HK-2 (cell line): Measurements from ENCODE around the gene SP9.

Experiments used
- DNase-seq: peaks from one replicate; pipeline ENCODE4 v3.0.0-alpha.2; 2018; ENCODE audit not compliant: unreplicated experiment

SP9 gene

DNA sequence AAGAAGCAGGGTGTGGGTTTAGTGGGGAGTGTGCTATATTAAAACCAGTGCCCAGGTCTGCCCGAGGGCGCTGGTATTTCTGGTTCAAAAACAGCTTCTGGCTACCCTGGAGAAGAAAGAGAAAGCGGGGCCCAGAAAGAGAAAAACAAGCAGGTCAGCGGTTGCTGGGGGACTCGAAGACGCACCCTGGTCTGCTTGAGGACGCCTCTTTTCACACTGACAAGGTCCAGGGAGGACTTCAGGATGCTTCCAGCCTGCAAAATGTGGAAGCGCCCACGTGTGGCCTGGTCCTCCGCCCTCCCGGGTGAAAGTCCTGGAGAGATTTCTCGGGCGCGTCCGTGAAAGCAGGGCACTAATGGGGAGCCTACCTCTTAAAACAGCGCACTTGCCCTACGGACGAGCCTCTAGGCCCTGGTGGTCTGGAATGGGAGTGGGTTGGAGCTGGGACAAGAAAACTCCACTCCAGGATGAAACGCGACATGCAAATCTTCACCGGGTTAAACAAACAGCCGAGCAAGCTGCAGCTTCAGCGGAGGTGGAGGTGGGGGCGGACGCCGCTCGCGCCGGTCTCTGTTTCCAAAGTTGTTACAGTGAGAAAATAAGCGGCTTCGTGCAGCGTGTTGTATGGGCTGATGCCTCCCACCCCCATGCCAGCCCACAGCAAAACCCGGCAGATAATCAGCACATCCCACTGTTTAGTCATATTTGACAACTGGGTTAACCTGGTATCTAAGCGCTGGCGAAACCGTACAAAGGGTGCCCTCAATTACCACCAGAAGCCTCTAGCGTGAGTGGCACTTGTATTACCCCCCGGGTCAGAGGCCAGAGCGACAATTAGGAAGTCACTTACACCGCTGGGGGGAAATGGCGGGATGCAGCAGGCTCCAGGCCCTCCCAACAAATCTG is 1.1 kb upstream of the SP9 start:
- no peak for DNase-seq

DNA sequence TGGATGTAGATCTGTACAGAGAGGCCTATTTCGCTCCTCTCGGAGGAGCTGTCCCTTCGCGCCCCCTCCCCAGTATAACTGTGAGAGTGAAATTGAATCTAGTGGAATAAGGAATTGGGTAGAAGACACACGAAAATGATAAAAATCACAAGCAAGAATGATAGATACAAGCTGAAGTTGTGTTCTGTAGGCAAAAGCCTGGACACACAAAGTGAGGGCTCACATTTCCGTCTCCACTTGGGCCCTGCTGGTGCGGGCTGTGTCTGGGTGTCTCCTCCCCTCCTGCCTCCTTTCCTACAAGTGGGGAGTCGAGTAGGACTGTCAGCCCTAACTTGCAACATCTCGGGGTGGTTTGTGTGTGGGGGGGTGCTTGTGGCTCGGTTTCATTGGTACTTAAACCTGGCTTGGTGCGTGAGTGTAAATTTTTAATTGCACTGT is 457 bp upstream of the SP9 start:
- DNase-seq: no peak

DNA sequence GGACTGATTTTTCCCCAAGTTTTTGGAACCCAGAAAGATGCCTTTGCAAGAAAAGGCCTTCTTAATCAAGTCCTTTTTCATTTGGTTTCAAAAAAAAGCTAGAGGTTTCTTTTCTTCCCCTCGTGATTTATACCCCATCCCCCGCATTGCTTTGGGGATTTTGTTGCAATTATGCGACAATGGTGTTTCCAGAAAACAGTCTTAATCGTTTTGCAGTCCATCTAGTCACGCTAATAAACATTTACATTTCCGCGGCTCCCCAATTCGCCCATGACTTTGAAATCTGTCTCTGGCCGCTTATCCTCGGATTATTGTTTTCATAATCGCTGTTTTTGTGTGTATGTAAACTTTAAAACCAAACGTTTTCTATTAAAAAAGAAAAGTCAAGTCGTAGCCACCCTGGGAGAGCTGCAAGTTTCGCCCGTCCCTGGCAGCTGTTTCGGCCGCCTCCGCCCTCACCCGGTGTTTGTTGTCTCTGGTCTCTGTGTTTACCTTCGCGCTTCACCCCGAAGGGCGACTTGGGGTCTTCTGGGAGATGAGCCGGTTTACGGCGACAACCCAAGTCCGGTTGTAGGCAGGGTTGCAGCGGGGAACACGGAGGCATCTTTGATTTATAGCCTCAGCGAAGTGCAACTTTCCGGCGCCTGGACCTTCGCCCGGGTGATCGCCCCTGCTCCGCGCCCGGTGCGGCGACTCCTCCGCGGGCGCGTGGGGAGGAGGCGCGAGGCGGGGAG is 667 bp downstream of the SP9 start:
- DNase-seq: no peak

DNA sequence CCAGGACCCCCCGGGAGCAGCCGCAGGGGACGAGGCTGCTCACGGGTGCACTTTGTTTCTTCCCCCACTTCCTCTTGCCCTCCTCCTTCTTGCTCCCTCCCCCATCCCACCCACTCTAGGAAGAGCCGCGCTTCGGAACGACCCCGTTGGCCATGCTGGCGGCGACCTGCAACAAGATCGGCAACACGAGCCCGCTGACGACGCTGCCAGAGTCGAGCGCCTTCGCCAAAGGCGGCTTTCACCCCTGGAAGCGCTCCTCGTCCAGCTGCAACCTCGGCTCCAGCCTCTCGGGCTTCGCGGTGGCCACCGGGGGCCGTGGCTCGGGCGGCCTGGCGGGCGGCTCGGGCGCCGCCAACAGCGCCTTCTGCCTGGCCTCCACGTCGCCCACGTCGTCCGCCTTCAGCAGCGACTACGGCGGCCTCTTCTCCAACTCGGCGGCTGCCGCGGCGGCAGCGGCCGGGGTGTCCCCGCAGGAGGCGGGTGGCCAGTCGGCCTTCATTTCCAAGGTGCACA is 1.3 kb downstream of the SP9 start:
- DNase-seq: no peak

DNA sequence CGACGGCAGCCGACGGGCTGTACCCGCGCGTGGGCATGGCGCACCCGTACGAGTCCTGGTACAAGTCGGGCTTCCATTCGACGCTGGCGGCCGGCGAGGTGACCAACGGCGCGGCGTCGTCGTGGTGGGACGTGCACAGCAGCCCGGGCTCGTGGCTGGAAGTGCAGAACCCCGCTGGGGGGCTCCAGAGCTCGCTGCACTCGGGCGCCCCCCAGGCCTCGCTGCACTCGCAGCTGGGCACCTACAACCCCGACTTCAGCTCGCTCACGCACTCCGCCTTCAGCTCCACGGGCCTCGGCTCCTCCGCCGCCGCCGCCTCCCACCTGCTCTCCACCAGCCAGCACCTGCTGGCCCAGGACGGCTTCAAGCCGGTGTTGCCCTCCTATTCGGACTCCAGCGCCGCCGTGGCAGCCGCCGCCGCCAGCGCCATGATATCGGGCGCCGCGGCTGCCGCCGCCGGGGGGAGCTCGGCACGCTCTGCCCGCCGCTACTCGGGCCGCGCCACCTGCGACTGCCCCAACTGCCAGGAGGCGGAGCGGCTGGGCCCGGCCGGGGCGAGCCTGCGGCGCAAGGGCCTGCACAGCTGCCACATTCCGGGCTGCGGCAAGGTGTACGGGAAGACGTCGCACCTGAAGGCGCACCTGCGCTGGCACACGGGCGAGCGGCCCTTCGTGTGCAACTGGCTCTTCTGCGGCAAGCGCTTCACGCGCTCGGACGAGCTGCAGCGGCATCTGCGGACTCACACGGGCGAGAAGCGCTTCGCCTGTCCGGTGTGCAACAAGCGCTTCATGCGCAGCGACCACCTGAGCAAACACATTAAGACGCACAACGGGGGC is 2.0 kb downstream of the SP9 start:
- peak; percentile 70 for DNase-seq

- no peak for DNase-seq
These were observed 2.8 kb downstream of the SP9 start for GRCh38 chr2:174337337-174338146.

- DNase-seq: no peak
These were observed 3.4 kb downstream of the SP9 start for GRCh38 chr2:174338147-174338605.

GRCh38 chr2:174338671-174339560 is 4.2 kb downstream of the SP9 start:
- no peak for DNase-seq

DNA sequence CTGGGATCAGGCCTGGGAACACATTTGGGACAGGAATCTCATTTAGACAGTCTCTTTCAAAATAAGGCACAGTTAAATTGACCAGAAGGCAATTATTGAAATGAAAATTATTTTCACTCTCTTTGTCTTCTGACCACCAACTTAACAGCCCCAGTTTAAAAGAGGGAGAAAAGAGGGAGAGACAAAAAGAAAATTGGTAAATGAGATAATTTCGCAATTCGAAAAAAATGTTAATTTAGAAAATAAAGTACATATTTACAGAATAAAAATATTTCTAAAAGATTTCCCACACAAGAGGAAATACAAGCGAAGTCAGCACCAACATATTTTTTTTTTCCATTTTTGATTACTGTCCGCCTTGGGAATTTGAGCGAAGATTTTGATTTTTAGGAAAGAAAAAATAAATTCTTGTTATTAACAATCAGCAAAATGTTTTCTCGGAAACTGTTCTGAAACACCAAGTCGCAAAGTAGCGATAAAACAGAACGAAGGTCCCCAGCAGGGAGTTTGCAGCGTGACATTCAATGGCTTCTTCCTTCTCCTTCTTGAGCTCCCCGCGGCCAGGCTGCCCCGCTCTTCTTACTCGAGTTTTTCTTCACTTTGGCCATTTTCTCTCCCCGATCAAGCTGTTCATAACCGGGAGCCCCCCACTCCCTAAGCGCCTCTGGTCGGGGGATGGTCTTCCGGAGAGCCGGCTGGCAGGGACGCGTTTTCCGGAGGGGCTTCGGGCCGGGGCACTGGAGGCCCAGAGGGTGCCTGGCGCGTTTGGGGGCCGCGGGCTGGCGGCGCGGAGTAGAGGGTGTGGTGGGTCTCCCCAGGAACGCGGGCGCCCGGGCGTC is 5.0 kb downstream of the SP9 start:
- DNase-seq: no peak

DNA sequence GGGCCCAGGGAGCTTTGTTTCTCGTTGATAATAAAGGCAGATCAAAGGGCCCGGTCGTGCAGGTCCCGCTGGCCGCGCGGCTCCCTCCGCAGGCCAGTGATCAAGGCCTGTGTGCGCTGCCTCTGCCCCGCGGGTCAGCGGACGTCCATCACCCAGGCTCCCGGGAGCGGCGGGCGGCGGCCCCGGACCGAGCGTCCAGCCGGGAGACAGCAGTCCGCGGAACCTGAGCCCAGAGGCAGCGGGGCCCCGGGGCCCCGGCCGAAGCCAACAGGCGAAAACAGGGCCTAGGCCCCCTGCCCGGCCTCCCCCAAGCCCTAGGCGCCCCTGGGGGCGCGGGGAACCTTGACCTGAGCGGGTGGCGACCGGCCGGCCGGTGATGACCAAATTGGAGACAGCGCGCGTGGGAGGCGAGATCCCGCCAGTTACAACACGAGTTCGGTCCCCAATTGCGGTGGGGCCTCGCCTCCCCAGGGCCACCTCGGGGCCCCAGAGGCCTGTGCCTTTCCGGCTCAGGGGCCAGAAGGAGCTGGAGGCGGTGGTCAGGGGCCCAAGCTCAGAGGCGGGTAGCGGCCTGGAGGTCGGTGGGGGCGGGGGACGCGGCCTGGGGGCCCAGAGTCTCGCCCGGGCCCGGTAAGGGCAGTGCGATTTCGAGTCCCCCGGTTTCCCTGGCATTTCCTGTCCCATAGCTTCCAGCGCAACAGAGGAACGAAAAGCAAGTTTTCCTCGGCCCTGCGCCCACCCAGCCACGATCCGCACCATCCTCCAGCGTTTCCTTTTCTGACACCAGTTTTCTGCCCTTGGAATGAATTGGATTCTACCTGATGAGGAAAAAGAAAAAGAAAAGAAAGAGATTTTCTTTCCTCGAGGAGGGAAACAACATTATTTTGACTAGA is 5.9 kb downstream of the SP9 start:
- DNase-seq: no peak

- peak; percentile 90 for DNase-seq
These were observed 6.7 kb downstream of the SP9 start for GRCh38 chr2:174341293-174341994.

GRCh38 chr2:174341995-174342685 is 7.4 kb downstream of the SP9 start:
- no peak for DNase-seq

- no peak for DNase-seq
These were observed 8.1 kb downstream of the SP9 start for GRCh38 chr2:174342686-174343342.

- no peak for DNase-seq
These were observed 8.5 kb downstream of the SP9 start for GRCh38 chr2:174343343-174343622.

DNA sequence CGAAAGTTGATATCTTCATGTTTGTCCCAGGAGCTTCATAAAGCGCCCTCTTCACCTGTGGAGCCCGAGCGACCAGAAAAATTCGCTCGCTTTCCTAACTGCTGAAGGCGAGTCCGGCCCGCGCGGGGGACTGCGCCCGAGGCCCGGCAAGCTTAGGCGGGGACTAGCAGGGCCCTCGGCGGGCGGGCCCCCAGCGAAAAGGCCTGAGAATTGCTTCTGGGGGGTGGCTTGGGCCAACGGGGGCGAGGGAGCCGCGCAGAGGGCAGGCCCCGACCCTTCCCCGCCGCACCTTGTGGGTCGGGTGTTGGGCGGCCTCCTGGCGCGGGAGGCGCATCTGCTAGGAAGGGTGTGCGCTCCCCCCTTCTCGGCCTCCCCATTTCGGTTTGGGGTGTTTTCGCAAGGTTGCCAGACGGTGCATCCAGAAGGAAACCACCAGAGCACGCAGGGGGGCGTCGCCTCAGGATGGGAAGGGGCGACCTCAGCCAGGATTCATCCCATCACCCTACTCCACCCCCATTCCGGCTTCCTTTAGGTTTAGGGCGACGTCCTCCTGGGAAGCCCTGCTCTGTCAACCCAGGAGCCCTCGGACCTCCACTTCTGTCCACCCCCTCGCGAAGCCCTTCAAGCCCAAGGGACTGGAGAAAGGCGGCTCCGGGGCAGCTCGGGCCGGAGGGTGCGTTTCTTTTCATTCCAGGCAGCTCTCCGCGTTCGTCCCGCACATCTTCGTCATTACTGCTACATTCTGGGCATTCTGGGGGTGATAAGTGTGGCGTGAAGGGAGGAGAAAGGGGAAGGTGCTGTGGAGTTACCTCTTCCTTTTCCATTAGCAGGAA is 9.1 kb downstream of the SP9 start:
- no peak for DNase-seq
